CD4-positive, alpha-beta T cell treated with Interleukin-6 at 100 ng/mL for 8 hours (primary cell): Measurements from ENCODE around the gene DSCAML1.

ENCODE experiments used
- DNase-seq: peaks from one replicate; pipeline ENCODE4 v3.0.0-alpha.2; 2020; ENCODE audit warnings: mixed read lengths, low spot score

The DSCAML1 gene

DNA sequence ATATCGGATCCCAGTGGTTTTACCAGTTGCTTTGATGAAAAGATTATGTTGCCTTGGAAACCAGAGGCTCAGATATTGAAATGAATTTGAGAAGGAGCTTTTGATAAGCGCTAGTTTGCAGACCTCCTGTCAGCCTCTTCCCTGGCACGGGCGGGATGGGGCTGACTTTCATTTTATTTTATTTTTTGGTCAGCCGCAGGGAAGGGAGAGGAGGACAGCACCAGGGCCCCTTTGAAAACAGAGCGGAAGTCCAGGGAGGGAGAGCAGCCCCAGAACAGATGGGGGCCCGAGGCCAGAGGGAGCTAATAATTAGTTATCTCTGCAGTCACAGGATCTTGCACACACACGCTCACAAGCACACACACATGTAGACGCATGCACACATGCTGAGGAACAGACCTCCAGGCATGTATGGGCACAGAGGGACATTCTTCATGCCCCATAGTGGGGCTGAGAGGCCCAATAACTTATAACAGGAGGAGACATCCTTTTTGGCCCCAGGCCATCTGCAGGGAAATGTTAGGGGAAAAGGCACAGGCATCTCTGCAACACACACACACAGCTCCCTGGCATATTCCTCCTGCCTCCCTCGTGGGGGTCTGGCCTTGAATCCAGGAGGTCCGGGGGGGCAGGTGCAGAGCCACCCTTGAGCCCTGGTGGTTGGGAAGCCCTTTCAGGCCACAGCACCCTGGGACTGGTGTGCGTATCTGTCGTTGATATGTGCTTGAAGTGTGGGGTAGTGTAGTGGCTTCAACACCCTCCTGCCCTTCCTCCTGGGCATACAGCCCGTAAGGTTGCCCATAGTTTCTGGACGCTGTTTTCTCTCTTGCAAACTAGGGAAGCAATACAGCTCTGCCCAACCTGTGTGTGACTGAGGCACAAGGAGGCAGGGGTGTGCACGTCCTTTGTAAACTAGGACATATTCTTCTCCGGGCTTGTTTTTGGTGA is 352.0 kb downstream of the DSCAML1 start:
- no peak for DNase-seq

DNA sequence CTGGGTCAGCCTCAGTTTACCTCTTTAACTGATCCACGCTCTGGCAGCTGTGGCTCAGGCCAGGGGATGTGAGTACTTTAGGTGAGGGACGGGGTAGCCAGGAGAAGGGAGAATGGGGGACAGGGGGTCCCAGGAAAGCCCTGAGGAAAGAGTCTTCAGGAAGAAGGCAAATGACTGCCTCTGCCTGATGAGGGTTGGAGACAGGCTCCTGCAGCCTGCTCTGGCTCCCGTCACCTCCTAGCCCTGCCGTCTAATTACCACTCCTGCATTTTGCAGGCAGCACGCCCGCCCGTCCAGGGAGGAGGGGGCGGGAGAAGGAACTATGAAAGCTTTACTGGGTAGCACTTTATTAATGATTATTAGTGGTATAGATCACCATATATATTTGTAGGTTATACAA is 352.8 kb downstream of the DSCAML1 start:
- DNase-seq = no peak

DNA sequence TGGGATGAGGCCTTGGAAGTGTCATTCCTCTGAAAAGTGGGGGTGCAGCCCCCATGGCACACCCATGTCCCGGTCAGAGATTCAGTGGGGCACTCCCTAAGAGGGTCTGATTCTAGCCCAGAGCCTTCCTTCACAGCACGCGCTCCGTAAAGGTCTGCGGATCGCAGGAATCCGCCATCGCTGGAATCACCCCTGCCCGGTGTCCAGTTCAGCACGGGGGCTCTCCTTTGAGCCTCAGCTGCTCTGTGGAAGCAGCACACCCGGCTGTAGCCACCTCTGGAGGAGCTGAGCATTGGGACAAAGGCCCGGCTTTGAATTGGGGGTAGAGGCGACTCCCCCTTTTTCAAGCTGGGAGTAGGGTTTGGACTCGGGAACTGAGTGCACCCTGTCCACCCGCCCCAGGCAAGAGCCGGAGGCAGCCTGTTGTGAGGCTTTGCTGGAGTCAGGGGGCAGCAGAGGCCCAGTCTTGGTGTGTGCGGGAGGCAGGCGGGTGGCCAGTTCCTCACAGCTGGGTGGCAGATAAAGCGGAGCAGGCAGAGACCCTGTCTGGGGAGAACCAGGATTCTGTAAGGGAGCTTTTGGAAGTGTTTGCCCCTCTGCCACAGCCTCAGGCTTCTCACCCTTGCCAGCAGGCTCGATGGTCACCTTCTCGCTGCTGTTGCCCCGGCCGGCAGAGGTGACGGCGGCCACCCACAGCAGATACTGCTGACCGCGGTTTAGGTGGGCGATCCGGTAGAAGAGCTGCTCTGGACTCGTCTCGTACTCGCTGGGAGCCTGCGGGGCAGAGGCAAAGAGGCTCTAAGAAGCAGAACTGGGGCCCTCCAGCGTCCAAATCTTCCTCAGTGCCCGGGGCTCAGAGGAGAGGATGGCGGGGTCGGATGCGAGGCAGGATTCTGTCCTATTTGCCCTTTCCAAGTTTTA is 353.5 kb downstream of the DSCAML1 start:
- DNase-seq = no peak

DNA sequence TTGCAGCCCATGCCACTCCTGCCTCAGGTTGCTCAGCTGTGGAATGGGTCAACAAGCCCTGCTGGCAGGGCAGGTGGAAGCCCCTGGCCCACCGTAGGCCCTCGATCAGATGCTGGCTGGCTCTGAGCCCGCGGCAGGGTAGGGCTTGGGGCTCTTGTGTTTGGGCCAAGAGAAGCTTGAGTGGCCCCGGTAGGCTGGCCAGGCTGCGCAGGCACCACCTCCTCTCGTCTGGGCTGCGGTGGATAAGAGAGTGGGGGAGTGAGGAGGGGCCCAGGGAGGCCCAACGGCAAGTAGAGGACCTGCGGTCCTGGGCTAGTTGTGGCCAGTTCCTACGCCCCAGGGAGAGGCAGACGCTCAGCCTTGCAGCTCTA is 354.2 kb downstream of the DSCAML1 start:
- DNase-seq = no peak

DNA sequence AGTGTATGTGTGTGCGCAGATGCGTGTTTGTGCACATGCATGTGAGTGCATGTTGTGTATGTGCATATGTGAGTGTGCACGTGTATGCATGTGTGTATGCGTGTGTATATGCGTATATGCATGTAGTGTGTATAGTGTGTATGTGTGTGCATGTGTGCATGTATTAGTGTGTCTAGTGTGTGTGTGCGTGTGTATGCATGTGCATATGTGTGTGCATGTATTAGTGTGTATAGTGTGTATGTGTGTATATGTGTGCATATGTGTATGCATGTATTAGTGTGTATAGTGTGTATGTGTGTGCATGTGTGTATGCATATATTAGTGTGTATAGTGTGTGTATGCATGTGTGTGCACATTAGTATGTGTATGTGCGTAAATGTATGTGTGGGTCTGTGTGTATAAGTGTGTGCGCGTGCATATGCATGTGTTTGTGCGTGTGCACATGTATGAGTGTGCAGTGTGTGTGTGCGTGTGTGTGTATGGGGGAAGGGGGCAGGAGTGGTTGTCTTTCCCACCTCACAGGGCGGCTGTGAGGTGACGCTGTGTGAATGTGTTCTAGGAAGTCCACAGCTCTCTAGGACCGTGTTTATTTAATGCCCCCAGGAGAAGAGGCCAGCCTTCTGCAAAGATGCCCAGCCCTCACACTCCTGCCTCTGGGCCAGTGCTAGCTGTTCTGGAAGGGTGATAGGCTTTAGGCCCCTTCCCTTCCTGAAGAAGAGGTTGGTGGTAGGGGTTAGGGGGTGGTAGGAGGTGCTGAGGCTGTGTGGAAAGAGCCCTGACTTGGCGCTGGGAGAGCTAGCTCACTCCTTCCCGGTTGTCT is 354.8 kb downstream of the DSCAML1 start:
- DNase-seq = no peak

DNA sequence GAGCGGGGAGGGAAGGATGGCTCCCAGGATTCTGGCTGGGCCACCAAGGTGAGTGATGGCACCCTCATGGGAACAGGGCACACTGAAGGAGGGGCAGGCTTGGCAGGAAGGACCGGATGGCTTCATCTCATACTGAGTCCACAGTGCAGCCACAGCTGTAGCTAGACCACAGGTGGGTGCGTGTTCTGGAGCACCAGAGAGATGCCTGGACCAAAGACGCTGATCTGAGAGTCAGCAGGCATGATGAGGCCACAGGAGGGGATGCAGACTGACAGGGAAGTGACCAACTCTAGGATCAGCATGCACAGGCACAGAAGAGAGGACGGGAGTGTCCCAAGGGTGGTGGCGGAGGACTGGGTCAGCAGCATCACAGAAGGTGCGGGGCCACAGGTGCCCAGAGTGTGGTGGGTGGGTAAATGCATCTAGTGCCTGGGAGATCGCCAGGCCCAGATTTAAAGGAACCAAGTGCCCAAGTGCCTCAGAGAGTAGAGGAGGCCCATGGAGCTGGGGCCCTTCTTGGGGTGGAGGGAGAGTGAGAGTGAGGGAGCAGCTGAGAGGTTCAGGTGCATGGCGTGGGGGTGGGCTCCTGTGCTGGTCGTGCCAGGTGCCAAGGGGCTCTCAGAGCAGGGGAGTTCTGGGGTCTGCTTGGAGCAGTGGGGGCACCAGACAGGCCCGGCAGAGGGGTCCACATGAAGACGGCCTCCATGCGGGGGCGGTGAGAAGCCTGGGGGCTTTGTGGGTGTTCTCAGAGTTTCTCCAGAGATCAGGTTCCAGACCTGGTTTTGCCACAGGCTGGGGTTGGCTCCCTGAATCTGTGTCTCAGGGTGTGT is 355.7 kb downstream of the DSCAML1 start:
- DNase-seq = no peak

DNA sequence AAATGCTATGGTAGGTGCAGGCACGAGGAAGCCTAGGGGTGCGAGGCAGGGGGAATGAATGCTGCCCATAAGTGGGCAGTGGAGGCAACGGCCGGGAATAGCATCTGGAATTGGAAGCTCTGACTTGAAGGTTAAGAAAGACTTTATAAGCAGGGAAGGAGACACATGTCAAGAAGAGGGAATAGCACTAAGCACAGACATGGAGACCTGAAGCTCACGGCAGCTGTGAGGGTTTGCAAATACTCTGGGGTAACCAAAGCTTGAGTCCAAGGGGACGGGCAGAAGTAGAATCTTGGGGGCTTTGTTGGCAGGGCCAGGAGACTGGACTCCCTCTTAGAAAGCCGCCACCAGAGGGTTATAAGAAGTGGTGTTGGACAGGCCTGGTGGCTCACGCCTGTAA is 356.8 kb downstream of the DSCAML1 start:
- no peak for DNase-seq

DNA sequence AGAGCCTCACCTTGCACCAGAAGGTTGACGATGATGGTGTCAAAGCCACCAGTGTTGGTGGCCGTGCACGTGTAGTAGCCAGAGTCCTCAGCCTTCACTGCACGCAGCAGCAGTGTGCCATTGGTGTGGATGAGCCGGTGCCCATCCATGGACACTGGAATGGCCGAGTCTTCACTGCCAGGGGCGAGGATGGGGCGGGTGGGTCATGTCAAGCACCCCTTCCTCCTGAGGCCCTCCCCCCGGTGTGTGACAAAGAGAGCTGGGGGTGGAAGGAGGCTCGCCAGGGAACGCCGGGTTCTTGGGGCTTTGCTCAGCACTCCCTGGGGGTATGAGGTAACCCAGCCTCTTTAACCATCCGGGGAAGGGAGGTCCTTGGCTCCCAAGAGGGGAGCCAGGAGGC is 357.8 kb downstream of the DSCAML1 start:
- DNase-seq = no peak

DNA sequence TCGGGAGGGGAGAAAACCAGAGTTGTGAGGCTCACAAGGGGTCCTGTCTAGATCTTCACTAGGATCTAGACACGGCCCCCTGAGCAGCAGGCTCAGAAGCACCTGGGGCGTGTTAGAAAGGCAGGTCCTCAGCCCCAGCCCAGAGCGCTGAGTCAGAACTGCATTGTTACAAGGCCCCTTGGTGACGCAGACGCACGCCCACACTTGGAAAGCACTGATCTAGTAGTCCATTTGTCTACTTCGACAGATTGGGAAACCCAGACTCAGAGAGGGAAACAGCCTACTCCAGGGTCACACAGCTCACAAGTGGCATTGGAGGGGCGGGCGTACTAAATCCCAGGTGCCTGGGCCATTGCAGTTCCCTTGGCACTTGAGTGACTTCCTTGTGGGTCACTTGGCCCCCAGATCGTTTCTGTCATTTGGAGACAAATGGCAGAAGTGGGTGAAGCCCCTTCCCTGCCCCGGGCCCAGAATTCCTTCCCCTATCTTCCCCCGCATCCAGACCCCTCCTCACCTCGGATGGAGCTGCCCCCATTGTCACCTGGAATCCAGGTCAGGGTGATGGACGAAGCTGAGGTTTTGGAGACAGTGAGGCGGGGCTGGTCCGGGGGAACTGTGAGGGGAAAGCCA is 358.5 kb downstream of the DSCAML1 start:
- no peak for DNase-seq

DNA sequence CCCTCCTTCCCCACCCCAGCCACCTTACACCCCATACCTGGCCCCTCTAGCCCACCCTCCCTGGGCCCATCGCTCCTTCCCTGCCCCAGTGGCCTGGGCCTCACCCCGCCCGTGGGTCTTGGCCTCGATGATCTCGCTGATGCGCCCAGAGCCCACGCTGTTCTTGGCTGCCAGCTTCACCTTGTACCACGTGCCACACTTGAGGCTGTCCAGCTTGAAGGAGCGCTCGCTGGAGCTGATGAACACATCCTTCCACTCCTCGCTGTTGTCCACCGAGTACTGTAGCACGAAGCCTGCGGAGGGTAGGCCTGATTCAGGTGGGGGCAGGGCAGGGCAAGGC is 359.3 kb downstream of the DSCAML1 start:
- no peak for DNase-seq

DNA sequence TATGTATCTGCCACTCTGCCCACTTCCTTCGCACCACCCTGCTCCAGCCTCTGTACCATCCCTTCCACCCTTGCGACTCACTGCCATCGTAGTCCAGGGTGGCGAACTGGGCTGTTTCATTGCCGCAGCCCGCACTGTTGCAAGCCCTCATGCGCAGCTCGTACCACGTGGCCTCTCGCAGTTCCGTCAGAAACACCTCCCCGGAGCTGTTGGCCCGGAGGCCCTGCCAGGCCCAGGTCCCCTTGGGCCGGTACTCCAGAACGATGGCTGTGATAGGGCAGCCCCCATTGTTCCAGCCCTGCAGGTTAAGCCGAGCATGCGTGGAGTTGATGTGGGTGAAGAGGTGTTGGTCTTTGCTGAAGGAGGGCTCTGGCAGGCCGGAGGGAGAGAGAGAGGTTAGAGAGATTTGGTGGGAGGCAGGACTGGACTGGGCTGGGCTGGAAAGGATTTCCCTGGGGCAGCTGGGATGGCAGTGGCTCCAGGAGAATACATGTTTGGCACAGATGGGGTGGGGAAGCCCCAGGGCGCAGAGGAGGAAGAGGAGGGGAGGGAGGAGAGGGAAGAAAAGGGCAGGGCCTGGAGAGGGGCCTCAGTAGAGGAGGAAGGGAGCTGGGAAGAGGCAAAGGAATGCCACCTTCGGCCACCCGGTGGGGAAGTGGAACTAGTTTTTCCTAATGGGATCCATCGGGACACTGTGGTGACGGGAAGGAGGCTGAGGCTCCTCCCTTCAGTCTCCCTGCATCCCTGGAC is 359.8 kb downstream of the DSCAML1 start:
- DNase-seq = no peak

DNA sequence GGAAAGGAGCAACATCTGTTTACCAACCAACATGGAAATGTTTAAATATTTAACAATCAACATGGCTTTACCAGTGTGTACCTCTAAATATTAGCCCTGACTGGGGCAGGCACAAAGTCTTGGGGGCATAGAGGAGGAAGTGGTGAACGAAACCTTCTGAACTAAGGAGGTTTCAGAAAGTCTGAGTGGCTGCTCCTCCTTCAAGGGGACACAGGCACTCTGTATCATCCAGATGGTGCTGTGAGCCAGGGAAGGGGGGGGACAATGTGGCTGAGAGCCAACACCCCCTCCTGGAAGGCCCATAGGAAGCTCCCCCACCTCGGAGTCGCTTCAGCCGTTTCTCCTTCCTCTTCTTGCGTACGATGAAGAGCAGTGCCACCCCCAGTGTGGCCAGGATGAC is 361.7 kb downstream of the DSCAML1 start:
- no peak for DNase-seq

DNA sequence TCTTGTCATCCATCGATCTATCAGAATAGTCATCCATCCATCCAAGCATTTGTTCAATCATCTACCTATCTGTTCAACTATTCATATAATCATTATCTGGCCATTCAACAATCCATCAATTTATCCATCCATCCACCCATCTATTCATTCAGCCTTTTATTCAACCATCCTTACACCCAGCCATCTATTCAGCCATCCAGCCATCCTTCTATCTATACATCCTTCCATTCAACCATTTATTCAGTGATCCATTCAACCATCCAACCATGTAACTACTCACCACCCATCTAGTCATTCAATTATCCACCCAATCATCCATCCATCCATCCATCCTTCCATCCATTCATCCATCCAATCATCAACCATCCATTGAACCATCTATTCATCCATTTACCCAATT is 362.5 kb downstream of the DSCAML1 start:
- DNase-seq = no peak

DNA sequence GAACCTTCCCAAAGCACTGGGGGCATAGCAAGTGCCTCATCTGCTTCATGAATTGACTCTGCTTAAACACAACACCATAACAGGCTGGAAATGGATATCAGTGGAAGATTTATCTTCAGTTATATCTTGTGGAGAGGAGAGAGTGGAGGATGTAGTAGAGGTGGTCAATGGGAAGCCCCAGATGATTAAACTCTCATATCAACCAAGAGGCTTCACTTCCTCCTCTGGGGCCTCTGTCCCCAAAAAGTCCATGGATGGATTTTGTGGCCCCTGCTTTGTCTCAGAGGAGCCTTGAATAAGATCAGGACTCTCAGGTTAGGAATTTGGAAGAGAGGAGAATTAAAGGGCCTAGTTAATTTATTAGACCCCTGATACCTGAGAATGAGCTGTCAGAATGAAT is 363.3 kb downstream of the DSCAML1 start:
- no peak for DNase-seq

DNA sequence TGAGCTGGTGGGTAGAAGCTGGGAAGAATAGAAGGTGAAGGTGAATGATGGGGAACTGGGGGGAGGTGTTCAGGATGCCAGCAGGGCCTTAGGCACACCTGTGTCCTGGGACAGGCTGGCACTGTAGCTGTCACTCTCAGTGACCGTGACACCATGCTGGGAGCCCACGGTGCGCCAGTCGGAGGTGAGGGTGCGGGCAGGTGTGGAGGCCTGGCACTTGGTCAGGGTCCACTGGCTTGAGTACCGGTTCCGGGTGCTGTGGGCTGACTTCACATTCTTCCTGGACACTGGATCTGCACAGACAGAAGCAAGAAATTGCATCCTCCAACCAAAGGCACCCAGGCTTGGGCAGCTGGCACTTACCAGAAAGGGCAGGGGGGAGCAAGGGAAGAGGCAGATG is 365.6 kb downstream of the DSCAML1 start:
- no peak for DNase-seq

DNA sequence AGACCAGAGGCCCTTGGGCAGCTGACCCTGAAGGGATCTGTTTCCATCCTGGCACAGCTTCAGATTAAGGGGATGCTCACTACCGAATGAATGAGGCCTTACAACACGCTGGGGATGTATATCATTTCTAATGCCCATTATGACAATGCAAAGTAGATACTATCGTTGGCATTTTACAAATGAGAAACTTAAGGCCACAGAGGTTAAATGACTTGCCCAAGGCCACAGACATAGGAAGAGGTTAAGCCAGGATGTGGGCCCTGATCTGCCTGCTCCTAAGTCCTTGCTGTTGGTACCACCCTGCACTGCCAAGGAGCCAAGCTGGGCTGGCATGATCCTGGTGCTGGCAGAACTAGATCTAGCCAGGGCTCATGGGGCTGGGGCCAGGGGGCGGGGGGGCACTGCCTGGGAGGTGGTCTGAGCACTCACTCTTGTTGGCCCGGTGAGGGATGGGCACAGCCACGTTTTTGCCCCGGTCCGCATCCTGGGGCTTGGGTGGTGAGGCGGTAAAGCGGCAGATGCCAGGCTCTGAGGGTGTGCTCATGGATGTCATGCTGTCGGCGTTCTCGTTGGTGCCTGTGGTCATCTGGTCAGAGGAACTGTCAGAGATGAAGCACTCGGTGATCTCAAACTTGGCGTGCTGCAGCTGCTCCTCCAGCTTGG is 366.6 kb downstream of the DSCAML1 start:
- DNase-seq = no peak

DNA sequence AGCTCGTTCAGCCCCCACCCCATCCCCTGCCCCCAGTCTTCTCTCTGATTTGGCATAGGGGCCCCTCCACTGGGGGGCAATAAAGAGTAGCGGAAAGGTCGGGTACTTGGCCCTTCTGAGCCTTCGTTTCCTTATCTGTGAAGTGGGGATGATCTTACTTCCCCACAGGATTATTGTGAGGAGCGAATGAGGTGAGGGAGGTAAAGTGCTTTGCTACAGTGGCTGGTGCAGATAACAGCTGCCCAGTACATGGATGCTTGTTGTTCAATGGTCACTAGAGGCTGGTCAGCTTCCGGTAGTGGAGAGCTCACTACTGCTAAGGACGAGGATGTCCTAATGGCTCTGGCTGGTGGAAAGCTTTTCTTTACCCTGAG is 368.2 kb downstream of the DSCAML1 start:
- DNase-seq = no peak

DNA sequence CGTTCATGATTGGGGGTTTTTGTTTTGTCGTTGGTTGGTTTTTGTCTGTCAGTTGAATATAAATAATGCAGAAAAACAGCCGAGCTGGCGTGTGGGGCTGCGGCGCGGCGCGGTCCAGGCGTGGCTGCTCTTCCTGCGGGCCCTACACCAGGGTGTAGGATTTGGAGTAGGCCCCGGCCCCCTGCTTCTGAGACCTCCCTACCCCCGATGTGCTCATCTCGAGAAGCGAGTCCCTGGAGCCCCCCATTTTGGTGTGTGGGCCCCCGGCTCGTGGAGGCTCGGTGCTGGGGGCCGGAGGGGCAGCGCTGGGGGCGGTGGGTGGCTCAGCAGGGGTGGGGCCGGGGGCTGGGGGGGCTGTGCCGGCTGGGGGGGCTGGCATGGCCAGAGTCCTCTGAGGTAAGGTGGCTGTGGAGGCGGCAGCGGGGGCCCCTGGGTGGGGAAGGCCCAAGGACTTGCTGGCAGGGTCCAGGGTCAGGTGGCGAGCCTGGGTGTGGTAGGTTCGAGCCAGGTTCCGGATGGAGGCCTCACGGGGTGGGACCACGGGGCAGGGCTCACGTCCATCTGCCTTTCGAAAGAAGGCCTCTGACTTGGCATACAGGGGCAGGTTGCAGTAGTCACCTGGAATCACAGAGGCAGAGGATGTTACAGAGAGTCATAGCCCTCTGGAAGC is 368.7 kb downstream of the DSCAML1 start:
- DNase-seq = no peak

DNA sequence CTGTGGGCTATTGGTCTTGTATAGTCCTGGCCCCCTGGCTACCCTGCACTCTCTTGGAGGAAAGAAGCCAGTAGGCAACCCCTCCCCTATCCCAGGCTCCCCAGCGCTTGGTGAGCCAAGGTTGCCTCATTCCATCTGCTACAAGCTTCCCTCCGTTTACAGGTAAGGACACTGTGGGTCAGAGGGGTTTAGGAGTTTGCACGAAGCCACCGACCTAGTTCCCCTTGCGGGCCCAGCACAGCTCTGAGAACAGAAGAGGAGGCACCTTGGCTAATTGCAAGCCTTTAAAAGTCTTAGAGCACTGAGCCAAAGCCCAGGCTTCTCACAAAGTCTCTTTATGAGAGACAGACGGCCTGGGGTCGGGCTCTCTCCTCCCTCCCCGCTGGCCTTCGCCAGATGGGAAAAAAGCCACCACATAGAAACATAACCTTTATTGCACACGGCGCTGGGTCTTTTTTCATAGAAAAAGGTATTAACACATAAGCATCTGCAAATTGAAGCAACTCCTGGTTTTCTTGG is 369.6 kb downstream of the DSCAML1 start:
- DNase-seq = no peak
